Suprapubic skin (tissue), 4 donors: ENCODE measurements around the gene CREB3L4.

ENCODE experiments used
- CTCF ChIP-seq, 2 donors: fragments of 200-600 bp in 1 of 2; fragments of 450-650 bp in 1 of 2; sonication (generic) in 1 of 2; IDR thresholded peaks; one replicate each; pipeline ENCODE4 v1.5.1; 2016 to 2019; ENCODE audit warnings: antibody characterized with exemption in 2 of 2, mild to moderate bottlenecking in 1 of 2, moderate library complexity in 1 of 2
- EP300 ChIP-seq: sonication (generic); formaldehyde crosslinking; IDR thresholded peaks from one replicate; pipeline ENCODE4 v1.6.1; 2017; ENCODE audit warnings: antibody characterized with exemption
- POLR2A ChIP-seq, 2 donors: fragments of 450-650 bp; IDR thresholded peaks; one replicate each; pipeline ENCODE4 v1.6.1; 2017; ENCODE audit warnings: antibody characterized with exemption in 2 of 2, mild to moderate bottlenecking in 2 of 2, moderate library complexity in 2 of 2
- POLR2AphosphoS5 ChIP-seq, 3 donors: sonication (generic); formaldehyde crosslinking; IDR thresholded peaks; one replicate each; pipeline ENCODE4 v1.6.1; 2017; ENCODE audit warnings: antibody characterized with exemption in 3 of 3

- TF ChIP-seq CTCF (IDR thresholded peaks at IDR 0.05), result no peak
- no peak for TF ChIP-seq EP300
- no peak for TF ChIP-seq POLR2A (IDR thresholded peaks at IDR 0.05)
- no peak for TF ChIP-seq POLR2AphosphoS5 (IDR thresholded peaks at IDR 0.05)
Observed at GRCh38 chr1:153928245-153928644, 39.5 kb upstream of the CREB3L4 start.
